CD14-positive monocyte (primary cell): Measurements from ENCODE around the gene CHCHD6. TPM values are rescaled to one million over a fixed set of nuclear protein-coding genes. Genes with fewer than 3 reads are reported as not detected.

ENCODE experiments used
- DNase-seq, 3 donors: peaks; one replicate each; pipeline ENCODE4 v3.0.0-alpha.2; 2011 to 2022
- H2AFZ ChIP-seq: 2 replicates; pipeline ENCODE4 v1.6.0; 2012; ENCODE audit warnings: mild to moderate bottlenecking, low read depth, low read length, inconsistent platforms; ENCODE audit not compliant: insufficient read depth, poor library complexity, severe bottlenecking
- H3K27ac ChIP-seq, 2 donors: 1 replicate in 1 of 2; 2 replicates in 1 of 2; pipeline ENCODE4 v1.5.1; 2012 to 2013; ENCODE audit warnings: low read length in 2 of 2, control low read depth in 1 of 2, inconsistent platforms in 1 of 2, low read depth in 1 of 2, mild to moderate bottlenecking in 1 of 2
- H3K27me3 ChIP-seq, 2 donors: one replicate each; pipeline versions ENCODE4 v1.6.0 to v1.6.1; 2011 to 2013; ENCODE audit warnings: low read length in 2 of 2; ENCODE audit not compliant: control insufficient read depth in 2 of 2, insufficient read depth in 2 of 2
- H3K36me3 ChIP-seq, 2 donors: replicated peaks in 1 of 2; 1 replicate in 1 of 2; 2 replicates in 1 of 2; pipeline versions ENCODE4 v1.5.1 to v1.6.1; 2012 to 2013; ENCODE audit warnings: low read length in 2 of 2, control low read depth in 1 of 2, inconsistent platforms in 1 of 2, mild to moderate bottlenecking in 1 of 2; ENCODE audit not compliant: insufficient read depth in 2 of 2, control insufficient read depth in 1 of 2
- H3K4me1 ChIP-seq, 2 donors: 1 replicate in 1 of 2; 2 replicates in 1 of 2; pipeline versions ENCODE4 v1.5.1 to v1.6.1; 2012 to 2013; ENCODE audit warnings: low read length in 2 of 2, control low read depth in 1 of 2, inconsistent platforms in 1 of 2, mild to moderate bottlenecking in 1 of 2, moderate library complexity in 1 of 2; ENCODE audit not compliant: insufficient read depth in 2 of 2, control insufficient read depth in 1 of 2
- H3K4me2 ChIP-seq: replicated peaks from 2 replicates; pipeline ENCODE3; 2012; ENCODE audit warnings: low read length, moderate library complexity, mild to moderate bottlenecking; ENCODE audit not compliant: poor library complexity, severe bottlenecking; ENCODE audit errors: extremely low read depth
- H3K4me3 ChIP-seq, 3 experiments: fragments of 200-600 bp in 1 of 3; sonication (generic) in 1 of 3; replicated peaks in 1 of 3; 1 replicate in 2 of 3; 2 replicates in 1 of 3; pipeline ENCODE4 v1.5.1; 2011 to 2013; ENCODE audit warnings: low read length in 3 of 3, mild to moderate bottlenecking in 3 of 3, control low read depth in 2 of 3, low read depth in 2 of 3, inconsistent platforms in 1 of 3, moderate library complexity in 1 of 3
- H3K79me2 ChIP-seq: 2 replicates; pipeline ENCODE4 v1.6.0; 2012; ENCODE audit warnings: mild to moderate bottlenecking, control low read depth, inconsistent platforms, low read length, moderate library complexity; ENCODE audit not compliant: insufficient read depth
- H3K9ac ChIP-seq: 2 replicates; pipeline ENCODE4 v1.6.0; 2017; ENCODE audit warnings: low read length, mild to moderate bottlenecking; ENCODE audit not compliant: insufficient read depth, poor library complexity, severe bottlenecking
- H3K9me3 ChIP-seq, 2 donors: replicated peaks in 1 of 2; 1 replicate in 1 of 2; 2 replicates in 1 of 2; pipeline versions ENCODE4 v1.5.1 to v1.6.1; 2012 to 2013; ENCODE audit warnings: low read length in 2 of 2, control low read depth in 1 of 2; ENCODE audit not compliant: control insufficient read depth in 1 of 2, insufficient read depth in 1 of 2
- H4K20me1 ChIP-seq: 2 replicates; pipeline ENCODE4 v1.6.0; 2012; ENCODE audit warnings: mild to moderate bottlenecking, low read length, control low read depth, moderate library complexity; ENCODE audit not compliant: insufficient read depth
- H3K27ac Mint-ChIP-seq, 7 donors: one replicate each; pipeline ENCODE4 v1.8.0; 2020; ENCODE audit warnings: mild to moderate bottlenecking in 7 of 7, mixed read lengths in 7 of 7, moderate library complexity in 6 of 7, inconsistent platforms in 2 of 7
- H3K27me3 Mint-ChIP-seq, 3 donors: one replicate each; pipeline ENCODE4 v1.8.0; 2021 to 2022; ENCODE audit warnings: low read depth in 3 of 3, mild to moderate bottlenecking in 3 of 3, mixed read lengths in 3 of 3, moderate library complexity in 3 of 3, inconsistent platforms in 1 of 3
- H3K36me3 Mint-ChIP-seq, 2 donors: one replicate each; pipeline ENCODE4 v1.8.0; 2020; ENCODE audit warnings: mixed read lengths in 2 of 2, inconsistent platforms in 1 of 2, mild to moderate bottlenecking in 1 of 2
- H3K4me1 Mint-ChIP-seq: one replicate; pipeline ENCODE4 v1.8.0; 2020; ENCODE audit warnings: mild to moderate bottlenecking, mixed read lengths
- H3K4me3 Mint-ChIP-seq, 2 donors: one replicate each; pipeline ENCODE4 v1.8.0; 2020; ENCODE audit warnings: mild to moderate bottlenecking in 2 of 2, mixed read lengths in 2 of 2, moderate library complexity in 1 of 2
- H3K9me3 Mint-ChIP-seq, 7 donors: one replicate each; pipeline ENCODE4 v1.8.0; 2020 to 2022; ENCODE audit warnings: mixed read lengths in 7 of 7, mild to moderate bottlenecking in 6 of 7, moderate library complexity in 6 of 7, inconsistent platforms in 2 of 7
- CTCF ChIP-seq: fragments of 200-600 bp; IDR thresholded peaks from one replicate; pipeline ENCODE4 v1.8.0; 2022; ENCODE audit warnings: antibody characterized with exemption, mild to moderate bottlenecking
- WGBS: methylation state at CpG from one replicate; pipeline ENCODE4 v1.1.5; 2013; ENCODE audit warnings: missing lambda C conversion rate; ENCODE audit not compliant: insufficient coverage; 5-methylcytosine and 5-hydroxymethylcytosine counted together
- intact Hi-C, 2 donors: fragments of 100-400 bp; cut with micrococcal nuclease; formaldehyde crosslinking; loops; one replicate each; pipeline versions ENCODE4 v1.15.0 to v1.15.1; 2023
- polyA plus RNA-seq, 3 donors: library from polyadenylated mRNA; depleted of rRNA in 1 of 3; unstranded in 2 of 3; stranded (reverse) in 1 of 3; fragments of 300-500 nt in 2 of 3; fragments of >200 nt in 1 of 3; fragmentation: Illumina TruSeq in 2 of 3; gene quantifications; 1 replicate in 2 of 3; 2 replicates in 1 of 3; pipeline ENCODE4 v1.2.3, GENCODE V29; 2012 to 2021

Gene CHCHD6
- polyA plus RNA-seq, 3 donors = 1.1 to 1.8 (median 1.8) TPM

DNA sequence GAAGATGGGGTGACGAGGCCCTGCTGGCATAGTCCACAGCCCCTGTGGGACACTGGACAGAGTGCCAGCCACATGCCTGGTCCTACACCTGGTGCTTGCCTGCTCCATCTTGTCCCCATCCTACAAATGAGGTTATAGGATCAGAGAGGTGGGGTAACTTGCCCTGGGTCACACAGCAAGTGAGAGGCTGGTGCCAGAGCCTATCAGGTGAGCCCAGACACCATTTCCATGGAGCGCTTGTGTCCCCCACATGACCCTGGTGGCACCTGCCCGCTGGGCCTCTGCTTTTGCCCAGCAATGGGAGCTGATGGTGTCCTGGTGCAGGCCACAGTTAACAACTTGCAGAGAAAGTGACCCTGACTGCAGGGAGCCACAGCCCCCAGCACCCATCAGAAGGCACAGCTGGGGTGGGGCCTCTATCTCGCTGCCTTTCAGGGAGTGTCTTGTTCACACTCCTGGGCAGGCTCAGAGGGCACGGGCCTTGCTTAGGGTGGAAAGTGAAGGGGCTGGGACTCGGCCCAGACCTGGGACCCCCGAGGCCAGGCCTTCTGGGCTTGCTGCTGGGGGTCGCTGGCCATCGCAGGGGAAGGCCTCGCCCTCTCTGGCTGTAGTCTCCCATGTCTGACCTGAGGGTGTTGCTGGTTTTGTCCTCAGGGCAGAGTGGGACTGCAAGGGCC lies 286.1 kb downstream of the CHCHD6 start:
- Mint-ChIP-seq H3K27me3 (peaks cover 0 to 22% (median 15%) of the 10 kb centered on the region in 3 donors), H3K9me3 (peaks cover 0 to 2% (median 0%) of the 10 kb centered on the region in 7 donors), H3K4me3 (no peak overlapping the region), H3K4me1 (no peaks in the 10 kb centered on the region), H3K36me3 (no peaks in the 10 kb centered on the region), H3K27ac (no peak overlapping the region)
- no peak overlapping the region for H2AFZ ChIP-seq
- peaks cover 0 to 12% of the 10 kb centered on the region in 2 donors for H3K27me3 ChIP-seq
- no peak overlapping the region for H3K4me3 ChIP-seq
- no peaks in the 10 kb centered on the region for H4K20me1 ChIP-seq
- no peak overlapping the region for H3K9ac ChIP-seq
- intact Hi-C loops = no loop called here
- no peak overlapping the region for H3K27ac ChIP-seq
- no peaks in the 10 kb centered on the region for H3K79me2 ChIP-seq
- DNase-seq = no peak
- H3K4me2 ChIP-seq = no peak overlapping the region
- H3K9me3 ChIP-seq = no peaks in the 10 kb centered on the region
- H3K4me1 ChIP-seq = no peaks in the 10 kb centered on the region
- no peaks in the 10 kb centered on the region for H3K36me3 ChIP-seq
- WGBS = 88% methylated on average over 8 of the region's 10 CpGs
- TF ChIP-seq CTCF = no peak

GRCh38 chr3:126990890-126991289 lies 286.9 kb downstream of the CHCHD6 start:
- Histone ChIP-seq H3K27ac (no peak overlapping the region), H4K20me1 (no peaks in the 10 kb centered on the region), H3K4me1 (no peaks in the 10 kb centered on the region), H3K4me3 (no peak overlapping the region), H3K27me3 (peaks cover 0 to 5% of the 10 kb centered on the region in 2 donors), H3K9me3 (no peaks in the 10 kb centered on the region), H3K9ac (no peak overlapping the region), H3K36me3 (no peaks in the 10 kb centered on the region), H3K79me2 (no peaks in the 10 kb centered on the region), H3K4me2 (no peak overlapping the region), H2AFZ (no peak overlapping the region)
- Mint-ChIP-seq H3K36me3 (no peaks in the 10 kb centered on the region), H3K27me3 (peaks cover 0 to 15% (median 11%) of the 10 kb centered on the region in 3 donors), H3K9me3 (peaks cover 0 to 2% (median 0%) of the 10 kb centered on the region in 7 donors), H3K27ac (no peak overlapping the region), H3K4me1 (no peaks in the 10 kb centered on the region), H3K4me3 (no peak overlapping the region)
- WGBS = 94% methylated on average over 5 of the region's 5 CpGs
- intact Hi-C loops = no loop called here
- TF ChIP-seq CTCF = no peak
- DNase-seq = no peak
